ENCODE data around the gene ADK. TPM values are rescaled to one million over a fixed set of nuclear protein-coding genes. Genes with fewer than 3 reads are reported as not detected.

ADK gene
- total and polyA plus RNA-seq, 2 of the 13 experiments (the other 11 are each of a cell fraction or from before 2014, with no cell fraction given) = 48.6 to 79.1 TPM

DNA sequence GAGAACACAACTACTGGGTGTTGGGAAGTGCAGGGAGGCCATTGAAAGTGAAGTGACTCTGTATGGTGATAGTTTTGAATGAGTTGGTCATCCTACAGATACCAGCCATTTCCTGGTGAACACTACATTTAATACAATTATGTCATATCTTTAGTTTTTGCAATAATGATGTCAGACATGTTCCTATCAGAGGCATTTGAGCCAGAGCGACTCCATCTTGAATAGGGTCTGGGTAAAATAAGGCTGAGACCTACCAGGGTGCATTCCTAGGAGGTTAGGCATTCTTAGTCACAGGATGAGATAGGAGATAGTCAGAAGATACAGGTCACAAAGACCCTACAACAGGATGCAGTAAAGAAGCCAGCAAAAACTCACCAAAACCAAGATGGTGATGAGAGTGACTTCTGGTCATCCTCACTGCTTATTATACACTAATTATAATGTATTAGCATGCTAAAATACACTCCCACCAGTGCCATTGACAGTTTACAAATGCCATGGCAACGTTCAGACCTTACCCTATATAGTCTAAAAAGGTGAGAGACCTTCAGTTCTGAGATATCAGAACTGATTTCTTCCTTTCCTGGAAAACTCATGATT is 28.2 kb downstream of the ADK start:
- Histone ChIP-seq H3K4me3 (replicated peaks in 1 of 3; ENCODE audit: insufficient read depth in 1 of 3, low read depth in 2 of 3, low read length in 3 of 3) (no peak overlapping the region), H3K36me3 (replicated peaks in 1 of 2; ENCODE audit: control insufficient read depth in 1 of 2, insufficient read depth in 2 of 2, low read length in 2 of 2) (peaks cover 0 to 2% of the 10 kb centered on the region in 2 experiments; a peak in 1 of 5 replicates), H3K4me1 (ENCODE audit: insufficient read depth, low read length) (peaks cover 56% of the 10 kb centered on the region), H3K9me3 (ENCODE audit: low read length) (no peaks in the 10 kb centered on the region), H3K79me2 (ENCODE audit: insufficient read depth, low read length) (peaks cover 63% of the 10 kb centered on the region), H3K9ac (ENCODE audit: insufficient read depth, low read depth, low read length) (no peak overlapping the region), H3K27ac (ENCODE audit: extremely low read length, insufficient read depth, low read length) (no peak overlapping the region), H3K27me3 (ENCODE audit: control insufficient read depth in 1 of 2, insufficient read depth in 2 of 2, low read length in 2 of 2) (no peaks in the 10 kb centered on the region), H3K4me2 (ENCODE audit: low read depth, low read length) (peak overlapping the region; percentile 59), H2AFZ (ENCODE audit: low read length) (no peak overlapping the region), H4K20me1 (ENCODE audit: insufficient read depth, low read length) (no peaks in the 10 kb centered on the region)
- ChIA-PET CTCF (ENCODE audit: low intra/inter-chr PET ratio, low total read pairs) (no interaction called here), POLR2A (no interaction called here)
- in situ Hi-C loops (cut with HindIII; ENCODE audit: extremely low pct_ligation_motif_present, low pct_unique_long_range_greater_than_20kb) = no loop called here
- TF ChIP-seq, protein P1, sequence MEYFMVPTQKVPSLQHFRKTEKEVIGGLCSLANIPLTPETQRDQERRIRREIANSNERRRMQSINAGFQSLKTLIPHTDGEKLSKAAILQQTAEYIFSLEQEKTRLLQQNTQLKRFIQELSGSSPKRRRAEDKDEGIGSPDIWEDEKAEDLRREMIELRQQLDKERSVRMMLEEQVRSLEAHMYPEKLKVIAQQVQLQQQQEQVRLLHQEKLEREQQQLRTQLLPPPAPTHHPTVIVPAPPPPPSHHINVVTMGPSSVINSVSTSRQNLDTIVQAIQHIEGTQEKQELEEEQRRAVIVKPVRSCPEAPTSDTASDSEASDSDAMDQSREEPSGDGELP (IDR thresholded peaks at IDR 0.05; ENCODE audit: borderline replicate concordance, low read depth) = no peak
- TF ChIP-seq, protein P2, sequence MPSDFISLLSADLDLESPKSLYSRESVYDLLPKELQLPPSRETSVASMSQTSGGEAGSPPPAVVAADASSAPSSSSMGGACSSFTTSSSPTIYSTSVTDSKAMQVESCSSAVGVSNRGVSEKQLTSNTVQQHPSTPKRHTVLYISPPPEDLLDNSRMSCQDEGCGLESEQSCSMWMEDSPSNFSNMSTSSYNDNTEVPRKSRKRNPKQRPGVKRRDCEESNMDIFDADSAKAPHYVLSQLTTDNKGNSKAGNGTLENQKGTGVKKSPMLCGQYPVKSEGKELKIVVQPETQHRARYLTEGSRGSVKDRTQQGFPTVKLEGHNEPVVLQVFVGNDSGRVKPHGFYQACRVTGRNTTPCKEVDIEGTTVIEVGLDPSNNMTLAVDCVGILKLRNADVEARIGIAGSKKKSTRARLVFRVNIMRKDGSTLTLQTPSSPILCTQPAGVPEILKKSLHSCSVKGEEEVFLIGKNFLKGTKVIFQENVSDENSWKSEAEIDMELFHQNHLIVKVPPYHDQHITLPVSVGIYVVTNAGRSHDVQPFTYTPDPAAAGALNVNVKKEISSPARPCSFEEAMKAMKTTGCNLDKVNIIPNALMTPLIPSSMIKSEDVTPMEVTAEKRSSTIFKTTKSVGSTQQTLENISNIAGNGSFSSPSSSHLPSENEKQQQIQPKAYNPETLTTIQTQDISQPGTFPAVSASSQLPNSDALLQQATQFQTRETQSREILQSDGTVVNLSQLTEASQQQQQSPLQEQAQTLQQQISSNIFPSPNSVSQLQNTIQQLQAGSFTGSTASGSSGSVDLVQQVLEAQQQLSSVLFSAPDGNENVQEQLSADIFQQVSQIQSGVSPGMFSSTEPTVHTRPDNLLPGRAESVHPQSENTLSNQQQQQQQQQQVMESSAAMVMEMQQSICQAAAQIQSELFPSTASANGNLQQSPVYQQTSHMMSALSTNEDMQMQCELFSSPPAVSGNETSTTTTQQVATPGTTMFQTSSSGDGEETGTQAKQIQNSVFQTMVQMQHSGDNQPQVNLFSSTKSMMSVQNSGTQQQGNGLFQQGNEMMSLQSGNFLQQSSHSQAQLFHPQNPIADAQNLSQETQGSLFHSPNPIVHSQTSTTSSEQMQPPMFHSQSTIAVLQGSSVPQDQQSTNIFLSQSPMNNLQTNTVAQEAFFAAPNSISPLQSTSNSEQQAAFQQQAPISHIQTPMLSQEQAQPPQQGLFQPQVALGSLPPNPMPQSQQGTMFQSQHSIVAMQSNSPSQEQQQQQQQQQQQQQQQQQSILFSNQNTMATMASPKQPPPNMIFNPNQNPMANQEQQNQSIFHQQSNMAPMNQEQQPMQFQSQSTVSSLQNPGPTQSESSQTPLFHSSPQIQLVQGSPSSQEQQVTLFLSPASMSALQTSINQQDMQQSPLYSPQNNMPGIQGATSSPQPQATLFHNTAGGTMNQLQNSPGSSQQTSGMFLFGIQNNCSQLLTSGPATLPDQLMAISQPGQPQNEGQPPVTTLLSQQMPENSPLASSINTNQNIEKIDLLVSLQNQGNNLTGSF (CRISPR knock-in tag; IDR thresholded peaks at IDR 0.05) = no peak
- no peak for TF ChIP-seq ZNF546 (CRISPR knock-in tag; conservative IDR thresholded peaks at IDR 0.05)
- peak; percentile 12 for FAIRE-seq
- no TSS peak for BruUV-seq (replicated peaks)
- no peak for DNase-seq (ENCODE audit: low spot score)
- 79% methylated on average over 2 of the region's 2 CpGs for WGBS (ENCODE audit: low lambda C conversion rate)
- no peak for ATAC-seq
- intact Hi-C loops (cut with micrococcal nuclease; ENCODE audit: unreplicated experiment) = no loop called here
